G401 (cell line): Measurements from ENCODE around the gene PRKCA. TPM values are rescaled to one million over a fixed set of nuclear protein-coding genes. Genes with fewer than 3 reads are reported as not detected.
"Not testable (repeated sequence)": the region's sequence is repeated elsewhere in the genome, so short reads cannot be mapped to it uniquely, and the experiment has no call there.

Experiments used
- DNase-seq: peaks from one replicate; pipeline ENCODE4 v3.0.0-alpha.2; 2015; ENCODE audit warnings: low spot score
- in situ Hi-C: cut with HindIII; loops from 2 replicates; pipeline ENCODE4 v1.10.0; 2016; ENCODE audit warnings: low sequenced_read_pairs, mixed read lengths
- total RNA-seq: library from RNA; depleted of rRNA; stranded (reverse); fragments of >200 nt; shearing (Covaris generic); gene quantifications from 2 replicates; pipeline ENCODE4 v1.2.3, GENCODE V29; 2014

The PRKCA gene
- total RNA-seq, 1 experiment from 2014 or later = 44.7 TPM

DNA sequence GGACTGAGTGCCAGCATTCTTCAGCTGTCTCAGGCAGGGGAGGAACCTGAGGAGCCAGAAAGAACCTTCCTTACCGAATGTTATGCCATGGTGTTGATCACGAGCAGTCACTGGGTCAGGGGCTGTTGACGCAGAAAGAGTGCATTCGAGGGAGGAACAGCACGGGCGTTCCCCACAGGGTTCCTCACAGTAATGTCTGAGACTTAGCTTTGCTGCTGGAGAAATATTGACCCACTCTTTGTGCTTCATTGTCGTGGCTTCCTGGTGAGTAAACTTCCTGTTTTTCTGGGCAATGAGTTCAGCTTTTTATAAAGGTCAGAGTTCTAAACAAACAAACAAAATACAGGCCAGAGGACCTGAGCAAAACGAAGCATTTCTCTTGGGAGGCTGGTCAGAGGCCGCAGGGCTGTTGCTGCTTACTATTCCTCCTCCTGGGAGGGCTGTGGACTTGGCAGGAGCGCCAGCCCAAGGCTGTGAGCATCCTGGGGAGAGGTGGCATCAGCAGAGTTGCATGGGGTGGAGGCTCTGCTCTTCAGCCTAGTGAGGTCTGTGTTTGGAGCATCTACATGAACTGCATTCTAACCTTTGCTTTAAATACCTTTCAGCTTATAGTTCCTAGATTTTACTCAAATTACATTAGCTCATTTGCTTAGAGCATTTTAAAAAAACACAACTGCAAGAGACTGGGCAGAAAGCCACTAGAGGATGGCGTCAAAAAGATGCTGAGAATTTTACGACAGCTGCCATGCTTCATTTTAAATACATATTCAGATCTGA, 389.4 kb downstream of the PRKCA start:
- peak; percentile 33 for DNase-seq
- in situ Hi-C loops = no loop called here

DNA sequence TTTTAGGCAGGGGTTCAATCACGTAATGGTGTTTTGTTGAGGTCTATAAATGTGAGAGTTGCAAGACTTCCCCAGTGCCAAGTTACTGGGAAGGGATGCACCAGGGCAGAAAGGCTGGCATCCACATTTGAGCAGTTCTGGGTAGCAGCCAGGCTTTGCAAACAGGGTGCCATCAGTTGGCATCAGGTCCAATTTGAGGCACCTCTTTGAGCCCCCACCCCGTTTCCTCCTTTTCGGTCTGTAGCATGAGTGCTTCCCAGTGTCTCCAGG, 389.9 kb downstream of the PRKCA start:
- in situ Hi-C loops = no loop called here
- no peak for DNase-seq

DNA sequence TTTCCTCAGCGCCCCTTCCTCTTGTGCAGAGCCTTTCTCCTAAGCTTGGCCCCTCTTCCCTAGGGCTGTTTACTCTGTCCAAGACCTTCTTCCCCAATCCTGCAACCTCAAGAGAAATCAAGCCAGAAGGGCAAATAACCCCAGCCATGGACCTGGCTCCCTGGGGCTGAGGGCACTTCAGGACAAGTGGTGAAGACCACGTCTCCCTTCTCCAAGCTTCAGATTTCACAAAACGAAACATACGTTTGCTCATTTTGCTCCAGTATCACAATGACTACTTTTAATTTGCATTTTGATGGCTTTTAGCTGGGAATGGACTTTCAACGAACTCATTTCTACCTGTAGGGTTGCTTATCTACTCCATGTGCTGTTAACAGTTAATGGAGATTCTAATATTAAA, 392.7 kb downstream of the PRKCA start:
- no peak for DNase-seq
- in situ Hi-C loops = no loop called here

DNA sequence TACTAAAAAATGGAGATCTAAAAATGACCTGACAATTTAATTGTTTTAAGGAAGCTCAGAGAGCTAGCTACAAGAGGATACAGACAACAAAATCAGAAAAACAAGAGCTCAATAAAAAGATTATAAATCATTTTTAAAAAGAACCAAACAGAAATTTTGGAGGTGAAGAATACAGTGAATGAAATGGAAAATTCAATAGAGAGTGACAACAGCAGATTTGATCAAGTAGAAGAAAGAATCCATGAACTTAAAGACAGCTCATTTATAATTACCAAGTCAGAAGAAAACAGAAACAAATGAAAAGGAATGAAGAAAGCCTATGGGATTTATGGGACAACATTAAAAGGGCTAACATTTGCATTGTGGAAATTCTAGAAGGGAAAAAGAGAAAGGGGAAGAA, 395.9 kb downstream of the PRKCA start:
- DNase-seq = no peak
- in situ Hi-C loops = no loop called here

DNA sequence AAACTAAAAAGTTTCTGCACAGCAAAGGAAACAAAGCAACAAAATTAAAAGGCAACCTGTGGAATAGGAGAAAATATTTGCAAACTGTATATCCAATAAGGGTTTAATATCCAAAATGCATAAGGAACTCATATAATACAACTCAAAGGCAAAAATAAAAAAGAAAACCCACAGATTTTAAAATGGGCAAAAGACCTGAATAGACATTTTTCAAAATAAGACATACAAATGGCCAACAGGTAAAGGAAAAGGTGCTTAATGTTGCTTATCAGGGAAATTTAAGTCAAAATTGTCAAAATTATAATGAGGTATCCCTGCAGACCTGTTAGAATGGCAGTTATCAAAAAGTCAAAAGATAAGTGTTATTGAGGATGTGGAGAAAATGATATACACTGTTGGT, 399.0 kb downstream of the PRKCA start:
- no peak for DNase-seq
- in situ Hi-C loops = no loop called here

DNA sequence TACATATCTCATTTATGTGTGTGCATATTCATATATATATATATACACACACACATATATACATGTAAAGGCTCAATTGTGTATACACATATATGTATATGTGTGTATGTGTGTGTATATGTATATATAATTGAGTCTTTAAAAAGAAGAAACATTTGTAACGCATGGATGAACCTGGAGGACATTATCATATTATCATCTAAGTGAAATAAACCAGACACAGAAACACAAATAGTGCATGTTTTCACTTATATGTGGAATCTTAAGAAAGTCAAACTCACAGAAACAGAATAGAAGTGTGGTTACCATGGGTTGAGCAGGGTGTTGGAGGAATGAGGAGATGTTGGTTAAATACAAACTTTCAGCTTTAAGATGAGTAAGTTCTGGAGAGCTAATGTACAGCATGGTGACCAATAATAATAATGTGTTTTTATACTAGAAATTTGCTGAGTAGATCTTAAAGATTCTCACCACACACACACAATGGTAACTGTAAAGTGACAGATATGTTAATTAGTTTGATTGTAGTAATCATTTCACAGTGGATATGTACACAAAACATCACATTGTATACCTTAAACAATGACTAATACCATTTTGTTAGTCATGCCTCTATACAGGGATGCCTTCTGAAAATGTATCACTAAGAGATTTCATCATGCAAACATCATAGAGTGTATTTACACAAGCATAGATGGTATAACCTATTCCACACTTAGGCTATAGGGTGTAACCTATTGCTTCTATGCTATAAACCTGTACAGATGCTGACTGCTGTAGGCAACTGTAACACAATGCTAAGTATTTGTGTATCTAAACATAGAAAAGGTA, 399.9 kb downstream of the PRKCA start:
- no peak for DNase-seq
- in situ Hi-C loops = no loop called here

DNA sequence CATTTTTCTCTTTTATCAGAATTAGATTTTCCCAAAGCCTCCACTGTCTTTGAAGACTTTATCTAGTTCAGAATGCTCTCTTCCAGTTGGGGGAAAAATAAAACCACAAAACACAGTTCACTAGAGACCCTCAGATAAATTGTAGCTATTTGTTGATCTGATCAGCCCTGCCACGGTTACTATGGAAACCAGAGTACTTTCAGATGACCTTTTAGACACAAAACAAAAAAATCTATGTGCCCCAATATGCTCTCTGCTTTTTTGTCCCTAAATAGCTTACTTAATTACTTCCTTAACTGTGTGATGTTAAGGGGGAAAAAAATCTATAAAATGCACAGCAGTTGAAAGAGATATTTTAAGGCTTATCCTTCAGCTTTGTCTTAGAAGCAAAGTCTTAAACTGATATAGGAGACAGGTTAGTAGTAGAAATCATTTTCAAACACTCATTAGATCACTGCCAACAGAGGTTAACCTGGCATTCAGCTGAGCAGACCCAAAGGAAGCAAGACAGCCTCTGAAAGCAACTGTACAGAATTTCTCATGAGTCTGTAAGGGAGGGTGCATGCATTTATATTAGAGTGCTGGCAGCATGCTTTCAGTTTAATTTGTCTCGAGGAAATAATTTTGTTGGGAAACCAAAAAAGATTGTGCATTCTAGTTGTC, 402.6 kb downstream of the PRKCA start:
- DNase-seq = no peak
- in situ Hi-C loops = no loop called here

DNA sequence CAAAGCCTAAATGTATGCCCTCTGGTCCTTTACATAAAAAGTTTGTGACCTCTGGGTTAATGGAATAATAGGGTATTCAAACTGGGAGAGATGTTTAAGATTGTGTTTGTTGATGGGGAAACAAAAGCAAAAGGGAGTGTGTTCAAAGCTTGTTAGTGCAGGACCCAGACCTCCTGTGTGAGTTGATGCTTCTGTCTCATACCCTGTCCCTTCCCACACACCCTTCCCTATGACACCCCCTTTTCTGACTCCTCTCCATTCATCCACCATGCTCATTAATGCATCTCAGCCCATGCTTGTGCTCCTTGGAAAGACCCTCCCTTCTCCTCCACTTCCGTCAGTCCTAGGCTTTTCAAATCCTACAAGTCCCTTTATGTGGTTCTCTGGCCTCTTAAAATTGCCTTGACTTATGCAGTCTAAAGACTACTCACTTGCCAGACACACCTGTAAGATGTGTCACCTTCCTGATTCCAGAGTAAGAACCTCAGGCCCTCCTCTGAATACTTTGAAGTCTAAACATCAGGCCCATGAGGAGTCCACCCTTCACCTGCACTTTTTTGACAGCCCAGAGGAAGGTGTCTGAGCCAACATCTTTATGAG, 404.5 kb downstream of the PRKCA start:
- in situ Hi-C loops = no loop called here
- DNase-seq = no peak

DNA sequence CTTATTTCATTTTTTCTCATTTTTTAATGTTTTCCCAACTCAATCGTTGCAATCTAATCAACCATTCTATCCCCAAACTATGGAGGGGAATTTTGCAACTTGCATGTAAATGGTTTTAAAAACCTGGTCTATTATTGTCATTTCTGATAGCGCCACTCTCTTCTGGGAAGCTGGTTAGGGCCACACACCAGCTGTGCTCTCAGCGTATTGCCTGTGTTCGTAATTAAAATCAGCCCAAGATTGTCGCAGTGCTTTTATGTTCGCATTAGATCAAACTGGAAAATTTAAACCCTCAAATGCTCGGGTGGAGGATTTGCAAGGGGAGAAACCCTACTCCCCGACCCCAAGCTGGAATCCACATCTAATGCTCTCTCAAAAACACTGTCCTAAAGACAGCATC, 409.0 kb downstream of the PRKCA start:
- DNase-seq = no peak
- in situ Hi-C loops = no loop called here

DNA sequence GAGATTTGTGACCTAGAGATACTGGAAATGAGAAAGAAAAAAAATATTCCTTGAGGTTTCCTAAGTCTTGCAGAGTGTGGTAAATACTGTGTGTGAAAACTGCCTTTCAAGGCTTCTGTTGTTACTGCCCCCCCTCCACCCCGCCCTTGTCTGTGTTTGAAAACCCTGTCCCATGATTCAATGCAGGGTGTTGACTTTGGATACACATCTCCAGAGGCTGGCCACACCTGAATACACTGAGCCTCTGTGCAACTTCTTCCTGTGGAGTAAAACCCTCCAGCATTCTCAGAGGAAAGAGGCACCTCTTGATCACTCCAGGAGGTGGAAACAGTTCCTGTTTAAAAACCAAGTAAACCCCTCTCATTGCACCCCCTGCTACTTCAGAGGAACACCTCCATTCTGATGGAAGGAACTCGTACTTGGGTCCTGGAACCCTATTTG, 409.5 kb downstream of the PRKCA start:
- in situ Hi-C loops = no loop called here
- no peak for DNase-seq

DNA sequence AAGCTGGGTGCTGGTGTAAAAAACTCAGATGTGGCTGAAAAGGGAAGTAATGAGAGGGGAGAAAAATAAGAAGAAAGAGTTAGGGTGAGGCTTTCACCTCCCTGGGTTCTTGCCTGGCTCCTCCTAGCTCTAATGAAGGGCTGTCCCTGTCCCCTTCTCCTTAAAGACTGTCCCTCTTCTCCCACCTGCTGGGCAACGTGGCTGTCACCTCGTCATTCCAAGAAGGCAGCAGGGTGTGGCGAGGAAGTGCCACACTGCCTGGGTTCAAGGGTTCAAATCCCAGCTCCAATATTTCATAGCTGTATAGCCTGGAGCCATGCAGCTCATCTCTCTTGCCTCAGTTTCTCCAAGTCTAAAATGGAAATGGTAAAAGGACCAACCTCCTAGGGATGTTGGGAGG, 410.0 kb downstream of the PRKCA start:
- DNase-seq = no peak
- in situ Hi-C loops = no loop called here

DNA sequence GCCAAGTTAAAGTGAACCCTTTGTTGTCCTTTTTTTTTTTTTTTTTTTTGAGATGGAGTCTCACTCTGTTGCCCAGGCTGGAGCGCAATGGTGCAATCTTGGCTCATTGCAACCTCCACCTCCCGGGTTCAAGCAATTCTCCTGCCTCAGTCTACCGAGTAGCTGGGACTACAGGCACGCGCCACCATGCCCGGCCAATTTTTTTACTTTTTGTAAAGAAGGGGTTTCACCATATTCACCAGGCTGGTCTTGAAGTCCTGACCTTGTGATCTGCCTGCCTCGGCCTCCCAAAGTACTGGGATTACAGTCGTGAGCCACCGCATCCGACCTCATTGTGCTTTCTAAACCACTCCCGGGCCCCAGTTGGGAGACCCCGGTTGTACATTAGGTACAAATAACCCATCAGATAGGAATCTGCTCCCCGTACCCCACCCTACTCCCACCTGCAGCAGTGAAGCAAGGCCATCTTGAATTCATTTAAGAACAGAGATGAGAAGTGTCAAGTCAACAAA, 410.7 kb downstream of the PRKCA start:
- in situ Hi-C loops, DNase-seq: not testable (repeated sequence)

DNA sequence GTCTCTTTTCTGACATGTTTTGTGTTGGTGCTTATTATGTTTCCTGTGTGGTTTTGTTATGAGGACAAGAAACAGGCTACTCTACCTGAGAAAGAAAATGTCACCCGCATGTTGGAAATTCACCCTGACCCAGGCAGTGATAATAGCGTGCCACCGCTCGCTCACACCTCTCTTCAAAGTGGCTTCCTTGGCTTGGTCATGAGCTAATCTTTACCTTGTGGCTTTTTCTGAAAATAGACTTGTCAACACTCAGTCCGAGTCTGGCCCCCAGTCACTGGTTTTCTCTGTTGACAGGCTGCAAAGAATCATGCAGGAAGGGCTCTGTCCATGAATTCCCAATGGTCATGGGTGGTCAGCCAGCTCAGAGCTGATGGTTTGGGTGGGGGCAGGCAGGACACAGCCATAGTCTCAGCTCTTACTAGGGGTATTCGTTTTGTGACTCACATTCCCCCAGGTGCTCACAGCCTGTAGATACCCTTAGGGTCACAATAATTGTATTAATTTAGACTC, 411.2 kb downstream of the PRKCA start:
- in situ Hi-C loops = no loop called here
- no peak for DNase-seq

DNA sequence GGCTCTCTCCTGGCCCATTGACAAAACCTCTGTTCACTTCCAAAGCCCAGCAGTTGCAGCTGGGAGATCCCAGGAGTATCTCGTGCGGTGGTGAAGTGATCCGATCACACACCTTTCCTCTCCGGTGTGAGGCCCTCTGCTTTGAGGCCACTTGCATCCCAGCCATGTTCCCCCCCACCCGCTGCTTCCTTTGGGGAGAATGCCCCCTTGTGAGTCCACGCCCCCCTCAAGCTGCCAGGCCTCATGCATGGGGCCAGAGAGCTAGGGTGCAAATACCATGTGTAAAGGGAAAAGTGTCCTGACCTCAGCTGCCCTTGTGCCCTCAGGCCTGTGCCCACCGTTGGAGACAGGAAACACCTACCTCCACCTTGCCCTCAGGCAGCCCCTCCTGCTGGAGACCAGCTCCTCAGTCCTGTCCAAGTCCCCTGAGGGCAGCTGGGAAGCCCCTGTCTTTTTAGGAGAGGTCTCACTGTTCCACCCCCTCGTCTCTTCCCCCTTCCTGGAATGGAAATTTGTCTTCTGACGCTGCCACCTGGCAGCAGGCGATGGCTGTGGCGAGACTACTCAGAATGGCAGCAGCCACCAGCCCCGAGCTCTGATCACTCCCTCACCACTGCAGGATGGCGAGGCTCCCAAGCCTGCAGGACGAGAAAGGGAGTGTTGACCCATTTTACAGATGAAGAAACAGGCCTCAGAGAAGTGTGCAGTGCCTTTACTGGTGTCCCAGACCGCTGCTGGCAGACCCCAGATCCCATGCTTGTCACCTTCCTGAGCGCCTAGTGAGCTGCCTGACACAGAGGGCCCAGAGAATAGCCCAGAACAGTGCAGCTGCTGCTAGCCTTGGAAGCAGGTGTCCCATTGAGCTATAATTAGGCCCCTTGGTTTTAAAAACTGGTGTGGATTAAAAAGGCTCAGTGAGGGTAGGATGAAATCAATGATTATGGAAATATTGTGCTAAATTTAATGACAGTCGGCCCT, 411.9 kb downstream of the PRKCA start:
- DNase-seq = no peak
- in situ Hi-C loops = no loop called here

DNA sequence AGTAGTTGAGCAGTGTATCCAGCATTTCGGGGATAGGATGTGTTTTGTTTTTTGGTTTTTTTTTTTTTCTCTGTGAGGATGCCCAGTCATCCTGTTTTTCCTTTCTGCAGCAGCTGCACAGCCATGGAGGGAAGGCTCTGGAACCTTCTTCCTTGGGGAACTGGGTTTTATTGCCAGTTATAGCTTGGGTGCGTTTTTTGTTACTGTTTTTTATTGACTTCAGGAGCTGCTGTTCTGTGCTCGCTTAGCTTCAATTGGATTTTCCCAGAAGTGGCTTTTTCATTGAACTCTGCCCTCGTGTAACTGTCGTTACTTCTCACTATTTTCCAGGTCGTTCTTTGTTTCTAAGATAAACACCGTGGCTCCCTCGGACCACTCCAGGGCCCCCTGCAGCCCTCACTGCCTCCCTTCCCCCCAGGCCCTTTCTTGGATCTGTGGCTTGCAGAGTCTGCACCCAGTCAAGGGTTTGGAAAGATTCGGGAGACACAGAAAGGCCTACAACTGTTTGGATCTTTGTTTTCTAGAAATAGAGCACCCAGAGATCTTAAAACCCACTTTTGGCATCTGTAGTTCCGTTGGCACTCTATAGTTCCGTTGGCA, 412.8 kb downstream of the PRKCA start:
- no peak for DNase-seq
- in situ Hi-C loops = no loop called here

DNA sequence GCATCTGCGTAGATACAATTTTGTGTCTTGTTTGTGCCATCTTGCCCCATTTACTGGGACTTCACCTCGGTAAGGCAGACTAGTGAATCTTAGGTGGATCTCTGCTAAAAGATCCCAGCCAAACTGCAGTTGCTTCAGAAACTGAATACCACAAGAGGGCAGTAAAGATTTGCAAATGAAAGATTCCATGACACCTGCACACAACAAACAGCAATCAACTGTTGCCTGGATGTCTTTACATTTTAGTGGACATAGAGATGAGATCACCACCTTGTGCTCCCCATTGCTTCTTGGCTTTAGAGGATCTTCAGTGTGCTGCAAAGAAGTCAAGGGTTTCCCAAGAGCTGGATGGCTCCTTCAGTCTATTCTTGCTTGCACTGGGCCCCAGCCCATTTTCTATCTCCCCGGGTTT, 413.3 kb downstream of the PRKCA start:
- peak; percentile 85 for DNase-seq
- in situ Hi-C loops = no loop called here

DNA sequence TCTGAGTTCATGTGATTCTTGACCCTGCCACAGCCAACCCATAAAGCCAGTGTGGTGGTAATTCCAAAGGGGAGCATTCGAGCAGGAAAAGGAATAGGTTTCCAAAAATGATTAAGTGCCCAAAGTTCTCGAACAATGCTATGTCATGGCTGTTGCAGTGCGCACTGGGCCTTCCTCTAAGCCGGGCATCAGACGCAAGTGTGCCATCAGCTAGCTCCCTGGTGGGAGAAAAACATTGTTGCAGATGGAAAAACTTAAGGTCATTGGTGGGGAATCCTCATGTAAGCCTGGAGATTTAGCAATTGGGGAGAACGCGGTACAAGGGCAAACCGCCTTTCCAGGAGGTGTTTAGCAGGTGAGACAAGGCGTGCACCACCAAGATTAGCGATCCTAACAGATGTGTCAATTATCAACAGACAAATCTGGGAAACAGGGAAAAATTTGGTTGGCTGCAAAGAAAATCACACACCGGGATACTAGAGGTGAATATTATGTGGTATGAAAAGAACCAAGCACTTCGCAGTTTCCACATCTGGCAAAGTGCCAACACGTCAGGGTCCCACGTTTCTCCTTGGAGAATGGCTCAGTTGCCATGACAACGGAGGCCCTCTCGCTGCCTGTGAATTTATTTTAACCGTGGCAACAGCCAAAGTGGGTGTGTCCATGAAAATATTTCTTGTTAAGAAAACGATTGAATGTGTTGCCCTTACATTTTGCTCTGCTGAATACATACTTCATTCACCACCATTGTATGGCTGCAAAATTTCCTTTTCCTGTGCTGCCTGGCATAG, 414.0 kb downstream of the PRKCA start:
- DNase-seq = peak; percentile 16
- in situ Hi-C loops = no loop called here
